HL-60 (cell line): ENCODE measurements around the gene DHX36.

Experiments used
- GABPA ChIP-seq: IDR thresholded peaks from 2 replicates; pipeline ENCODE4 v1.6.1; 2012; ENCODE audit warnings: low read depth
- POLR2AphosphoS5 ChIP-seq: IDR thresholded peaks from 2 replicates; pipeline ENCODE4 v1.6.1; 2012; ENCODE audit warnings: low read depth
- SPI1 ChIP-seq: IDR thresholded peaks from 2 replicates; pipeline ENCODE4 v1.6.1; 2012; ENCODE audit warnings: low read depth, mild to moderate bottlenecking, borderline replicate concordance
- TF ChIP-seq, protein P1 (sequence below): IDR thresholded peaks from 2 replicates; pipeline ENCODE4 v1.6.1; 2012; ENCODE audit warnings: low read depth; ENCODE audit not compliant: insufficient replicate concordance
- TF ChIP-seq, protein P2 (sequence below): IDR thresholded peaks from one replicate; pipeline ENCODE4 v1.5.1; 2011; ENCODE audit warnings: low read length, control low read depth, inconsistent platforms; ENCODE audit not compliant: insufficient read depth

- TF ChIP-seq, protein P1, sequence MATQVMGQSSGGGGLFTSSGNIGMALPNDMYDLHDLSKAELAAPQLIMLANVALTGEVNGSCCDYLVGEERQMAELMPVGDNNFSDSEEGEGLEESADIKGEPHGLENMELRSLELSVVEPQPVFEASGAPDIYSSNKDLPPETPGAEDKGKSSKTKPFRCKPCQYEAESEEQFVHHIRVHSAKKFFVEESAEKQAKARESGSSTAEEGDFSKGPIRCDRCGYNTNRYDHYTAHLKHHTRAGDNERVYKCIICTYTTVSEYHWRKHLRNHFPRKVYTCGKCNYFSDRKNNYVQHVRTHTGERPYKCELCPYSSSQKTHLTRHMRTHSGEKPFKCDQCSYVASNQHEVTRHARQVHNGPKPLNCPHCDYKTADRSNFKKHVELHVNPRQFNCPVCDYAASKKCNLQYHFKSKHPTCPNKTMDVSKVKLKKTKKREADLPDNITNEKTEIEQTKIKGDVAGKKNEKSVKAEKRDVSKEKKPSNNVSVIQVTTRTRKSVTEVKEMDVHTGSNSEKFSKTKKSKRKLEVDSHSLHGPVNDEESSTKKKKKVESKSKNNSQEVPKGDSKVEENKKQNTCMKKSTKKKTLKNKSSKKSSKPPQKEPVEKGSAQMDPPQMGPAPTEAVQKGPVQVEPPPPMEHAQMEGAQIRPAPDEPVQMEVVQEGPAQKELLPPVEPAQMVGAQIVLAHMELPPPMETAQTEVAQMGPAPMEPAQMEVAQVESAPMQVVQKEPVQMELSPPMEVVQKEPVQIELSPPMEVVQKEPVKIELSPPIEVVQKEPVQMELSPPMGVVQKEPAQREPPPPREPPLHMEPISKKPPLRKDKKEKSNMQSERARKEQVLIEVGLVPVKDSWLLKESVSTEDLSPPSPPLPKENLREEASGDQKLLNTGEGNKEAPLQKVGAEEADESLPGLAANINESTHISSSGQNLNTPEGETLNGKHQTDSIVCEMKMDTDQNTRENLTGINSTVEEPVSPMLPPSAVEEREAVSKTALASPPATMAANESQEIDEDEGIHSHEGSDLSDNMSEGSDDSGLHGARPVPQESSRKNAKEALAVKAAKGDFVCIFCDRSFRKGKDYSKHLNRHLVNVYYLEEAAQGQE = no peak
- TF ChIP-seq, protein P2, sequence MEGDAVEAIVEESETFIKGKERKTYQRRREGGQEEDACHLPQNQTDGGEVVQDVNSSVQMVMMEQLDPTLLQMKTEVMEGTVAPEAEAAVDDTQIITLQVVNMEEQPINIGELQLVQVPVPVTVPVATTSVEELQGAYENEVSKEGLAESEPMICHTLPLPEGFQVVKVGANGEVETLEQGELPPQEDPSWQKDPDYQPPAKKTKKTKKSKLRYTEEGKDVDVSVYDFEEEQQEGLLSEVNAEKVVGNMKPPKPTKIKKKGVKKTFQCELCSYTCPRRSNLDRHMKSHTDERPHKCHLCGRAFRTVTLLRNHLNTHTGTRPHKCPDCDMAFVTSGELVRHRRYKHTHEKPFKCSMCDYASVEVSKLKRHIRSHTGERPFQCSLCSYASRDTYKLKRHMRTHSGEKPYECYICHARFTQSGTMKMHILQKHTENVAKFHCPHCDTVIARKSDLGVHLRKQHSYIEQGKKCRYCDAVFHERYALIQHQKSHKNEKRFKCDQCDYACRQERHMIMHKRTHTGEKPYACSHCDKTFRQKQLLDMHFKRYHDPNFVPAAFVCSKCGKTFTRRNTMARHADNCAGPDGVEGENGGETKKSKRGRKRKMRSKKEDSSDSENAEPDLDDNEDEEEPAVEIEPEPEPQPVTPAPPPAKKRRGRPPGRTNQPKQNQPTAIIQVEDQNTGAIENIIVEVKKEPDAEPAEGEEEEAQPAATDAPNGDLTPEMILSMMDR = no peak
- TF ChIP-seq GABPA = no peak
- no peak for TF ChIP-seq POLR2AphosphoS5
- no peak for TF ChIP-seq SPI1
These were observed 95.1 kb downstream of the DHX36 start for GRCh38 chr3:154229217-154229590.
